HG02938 (cell line): ENCODE measurements around the gene PPARD.
"Not testable (repeated sequence)": the region's sequence is repeated elsewhere in the genome, so short reads cannot be mapped to it uniquely, and the experiment has no call there.

Experiments
- ATAC-seq: cut with Tn5 transposase; IDR thresholded peaks from one replicate; pipeline ENCODE4 v1.9.1; 2021; ENCODE audit warnings: mild to moderate bottlenecking, moderate library complexity; ENCODE audit not compliant: unreplicated experiment

PPARD gene

GRCh38 chr6:35312076-35312800 lies 30.1 kb upstream of the PPARD start:
- ATAC-seq = no peak

GRCh38 chr6:35312807-35313206 lies 29.6 kb upstream of the PPARD start:
- no peak for ATAC-seq

- ATAC-seq = no peak
Observed at GRCh38 chr6:35317483-35318195, 24.7 kb upstream of the PPARD start.

GRCh38 chr6:35318196-35319171 lies 23.9 kb upstream of the PPARD start:
- ATAC-seq = no peak

GRCh38 chr6:35319346-35320030 lies 22.9 kb upstream of the PPARD start:
- no peak for ATAC-seq

- ATAC-seq = no peak
Observed at GRCh38 chr6:35320031-35320410, 22.3 kb upstream of the PPARD start.

- ATAC-seq = no peak
Observed at GRCh38 chr6:35321091-35321490, 21.3 kb upstream of the PPARD start.

GRCh38 chr6:35327349-35328027 lies 14.9 kb upstream of the PPARD start:
- ATAC-seq = no peak

- ATAC-seq = no peak
Observed at GRCh38 chr6:35328108-35328723, 14.1 kb upstream of the PPARD start.

- not testable (repeated sequence) for ATAC-seq
Observed at GRCh38 chr6:35328965-35329364, 13.4 kb upstream of the PPARD start.

- ATAC-seq = no peak
Observed at GRCh38 chr6:35330541-35331119, 11.7 kb upstream of the PPARD start.

- not testable (repeated sequence) for ATAC-seq
Observed at GRCh38 chr6:35332074-35332887, 10.1 kb upstream of the PPARD start.

- no peak for ATAC-seq
Observed at GRCh38 chr6:35341557-35341956, 801 bp upstream of the PPARD start.

GRCh38 chr6:35343092-35343834 lies 905 bp downstream of the PPARD start:
- ATAC-seq = no peak

GRCh38 chr6:35343835-35344550 lies 1.6 kb downstream of the PPARD start:
- ATAC-seq = no peak

- ATAC-seq = no peak
Observed at GRCh38 chr6:35351422-35351821, 9.1 kb downstream of the PPARD start.

GRCh38 chr6:35352735-35353134 lies 10.4 kb downstream of the PPARD start:
- no peak for ATAC-seq
